K562 (cell line): ENCODE measurements around the gene ARL14EPL. TPM values are rescaled to one million over a fixed set of nuclear protein-coding genes. Genes with fewer than 3 reads are reported as not detected.

Experiments used
- ATAC-seq: fragments of 200-7000 bp; cut with Tn5 transposase; 3 replicates; pipeline ENCODE4 v1.9.1; 2020; ENCODE audit warnings: moderate library complexity
- BruUV-seq: library from RNA; stranded (reverse); fragments of 400-500 nt; replicated peaks from 2 replicates; lab custom pipeline; 2021; lab: Mats Ljungman, UMichigan
- CTCF ChIA-PET: fragments of 300-600 bp; formaldehyde crosslinking; extraction: SDS; loops from one replicate; lab custom pipeline; 2021; ENCODE audit warnings: low intra/inter-chr PET ratio; lab: Yijun Ruan, JAX
- POLR2A ChIA-PET: fragments of 300-600, 350-650 bp; sonication (Branson Sonifier 250); formaldehyde crosslinking; extraction: SDS; loops from one replicate; lab custom pipeline; 2021; ENCODE audit warnings: antibody characterized with exemption, inconsistent platforms; lab: Yijun Ruan, JAX
- DNase-seq, 4 experiments: peaks; one replicate each; pipeline versions ENCODE4 v3.0.0 to v3.0.0-alpha.2; 2011 to 2018; ENCODE audit warnings: low spot score in 3 of 4, mixed read lengths in 3 of 4; ENCODE audit errors: extremely low read depth in 1 of 4
- FAIRE-seq: peaks from 2 replicates; lab custom pipeline; 2011; peaks lifted over from hg19 to GRCh38; lab: Jason Lieb, UNC
- H2AFZ ChIP-seq: 2 replicates; pipeline ENCODE4 v1.6.0; 2011; ENCODE audit warnings: low read depth, low read length, control low read depth, inconsistent platforms
- H3K27ac ChIP-seq: fragments of 200-600 bp; 3 replicates; pipeline ENCODE4 v1.8.0; 2011; ENCODE audit warnings: low read depth, mild to moderate bottlenecking, control low read depth, inconsistent platforms, low read length, moderate library complexity, mixed read lengths; ENCODE audit errors: extremely low read depth
- H3K27me3 ChIP-seq, 2 experiments: fragments of 300-600 bp in 1 of 2; 2 replicates in 1 of 2; 3 replicates in 1 of 2; pipeline versions ENCODE4 v1.6.0 to v1.8.0; 2011; ENCODE audit warnings: inconsistent platforms in 2 of 2, low read length in 2 of 2, mild to moderate bottlenecking in 1 of 2, mixed read lengths in 1 of 2, moderate library complexity in 1 of 2; ENCODE audit not compliant: control insufficient read depth in 2 of 2, insufficient read depth in 2 of 2
- H3K36me3 ChIP-seq: fragments of 300-600 bp; 3 replicates; pipeline ENCODE4 v1.8.0; 2011; ENCODE audit warnings: mild to moderate bottlenecking, low read length, inconsistent platforms; ENCODE audit not compliant: control insufficient read depth, insufficient read depth
- H3K4me1 ChIP-seq, 2 experiments: fragments of 200-600 bp in 1 of 2; replicated peaks in 1 of 2; 2 replicates in 1 of 2; 3 replicates in 1 of 2; pipeline versions ENCODE4 v1.5.1 to v1.8.0; 2011; ENCODE audit warnings: inconsistent platforms in 2 of 2, low read length in 2 of 2, mild to moderate bottlenecking in 1 of 2, mixed read lengths in 1 of 2, moderate library complexity in 1 of 2; ENCODE audit not compliant: control insufficient read depth in 2 of 2, insufficient read depth in 2 of 2
- H3K4me2 ChIP-seq: 2 replicates; pipeline ENCODE4 v1.6.1; 2011; ENCODE audit warnings: low read length, control low read depth, inconsistent platforms, mixed read lengths; ENCODE audit not compliant: insufficient read depth
- H3K4me3 ChIP-seq: fragments of 200-600 bp; sonication (generic), shearing (Covaris generic); 2 replicates; pipeline ENCODE4 v1.5.1; 2016; ENCODE audit warnings: control low read depth, inconsistent platforms
- H3K79me2 ChIP-seq: fragments of 200-600 bp; 3 replicates; pipeline ENCODE4 v1.8.0; 2011; ENCODE audit warnings: low read length, inconsistent platforms; ENCODE audit not compliant: control insufficient read depth, insufficient read depth
- H3K9ac ChIP-seq, 2 experiments: 2 replicates each; pipeline versions ENCODE4 v1.6.0 to v1.6.1; 2011; ENCODE audit warnings: low read depth in 2 of 2, low read length in 2 of 2, control low read depth in 1 of 2, inconsistent platforms in 1 of 2, mild to moderate bottlenecking in 1 of 2, mixed read lengths in 1 of 2; ENCODE audit not compliant: insufficient read depth in 1 of 2
- H3K9me1 ChIP-seq: one replicate; pipeline ENCODE4 v1.6.0; 2011; ENCODE audit warnings: inconsistent platforms, mild to moderate bottlenecking, low read length, moderate library complexity; ENCODE audit not compliant: control insufficient read depth, insufficient read depth
- H3K9me3 ChIP-seq: replicated peaks from 2 replicates; pipeline ENCODE4 v1.5.1; 2011; ENCODE audit warnings: low read depth, low read length, inconsistent platforms; ENCODE audit not compliant: control insufficient read depth, insufficient read depth
- H4K20me1 ChIP-seq: replicated peaks from 2 replicates; pipeline ENCODE4 v1.6.1; 2011; ENCODE audit warnings: low read length, inconsistent platforms, mixed read lengths; ENCODE audit not compliant: control insufficient read depth, insufficient read depth
- GABPB2 ChIP-seq: fragments of 250-450 bp; sonication (Bioruptor Pico); conservative IDR thresholded peaks from 2 replicates; pipeline ENCODE4 v1.5.1; 2021; ENCODE audit warnings: mild to moderate bottlenecking
- HEY1 ChIP-seq: fragments of 250-450 bp; sonication (Bioruptor Pico); IDR thresholded peaks from 2 replicates; pipeline ENCODE4 v1.5.0; 2020; ENCODE audit warnings: mild to moderate bottlenecking, moderate library complexity, borderline replicate concordance
- NCOA1 ChIP-seq: fragments of 450-650 bp; IDR thresholded peaks from 2 replicates; pipeline ENCODE4 v1.6.1; 2016; ENCODE audit warnings: low read depth
- NFRKB ChIP-seq: fragments of 450-650 bp; IDR thresholded peaks from 2 replicates; pipeline ENCODE4 v1.6.1; 2016; ENCODE audit warnings: low read depth
- PURB ChIP-seq: sonication (generic); formaldehyde crosslinking; IDR thresholded peaks from 2 replicates; pipeline ENCODE4 v1.9.0; 2021; ENCODE audit warnings: low read depth, mild to moderate bottlenecking, missing genetic modification reagents
- SMARCA4 ChIP-seq: fragments of 450-650 bp; IDR thresholded peaks from 2 replicates; pipeline ENCODE4 v1.6.1; 2016
- SPI1 ChIP-seq: IDR thresholded peaks from 2 replicates; pipeline ENCODE4 v1.6.1; 2011; ENCODE audit warnings: low read depth, low read length, control low read depth, borderline replicate concordance
- ZNF133 ChIP-seq: fragments of 250-450 bp; sonication (Bioruptor Pico); IDR thresholded peaks from 2 replicates; pipeline ENCODE4 v1.4.0; 2020; ENCODE audit warnings: mild to moderate bottlenecking
- WGBS: fragments of 100-300 bp; shearing (Covaris generic); methylation state at CpG from one replicate; pipeline ENCODE4 v1.1.6; 2016; ENCODE audit warnings: low coverage, mixed read lengths; ENCODE audit not compliant: insufficient coverage; ENCODE audit errors: missing lambda C conversion rate; 5-methylcytosine and 5-hydroxymethylcytosine counted together
- in situ Hi-C: fragments of 300-500 bp; cut with MboI; formaldehyde crosslinking; loops from 4 replicates; pipeline ENCODE4 v1.15.0; 2018; ENCODE audit warnings: inconsistent platforms, mixed read lengths
- intact Hi-C: fragments of 100-400 bp; cut with micrococcal nuclease; formaldehyde crosslinking; loops from 2 replicates; pipeline ENCODE4 v1.14.2; 2022
- polyA plus RNA-seq, 8 experiments: library from polyadenylated mRNA; depleted of rRNA in 4 of 8; stranded (reverse) in 5 of 8; unstranded in 3 of 8; fragments of >200 nt; fragmentation: Nextera tagmentation in 2 of 8; fragmentation: Illumina TruSeq in 1 of 8; extraction: Ambion mirVana in 2 of 8; extraction: Trizol in 1 of 8; gene quantifications; 2 replicates each; pipeline versions ENCODE4 v1.2.1 to v1.2.3, GENCODE V29; 2011 to 2014; ENCODE audit warnings: inconsistent platforms in 1 of 8, missing spikeins in 1 of 8
- total RNA-seq, 7 experiments: library from RNA; depleted of rRNA in 6 of 7; stranded (reverse); fragments of >200 nt in 6 of 7; fragmentation: Illumina TruSeq in 2 of 7; extraction: Trizol in 2 of 7; gene quantifications; 2 replicates each; pipeline versions ENCODE4 v1.2.1 to v1.2.3, GENCODE V29; 2011 to 2021; ENCODE audit warnings: low replicate concordance in 1 of 7
- TF ChIP-seq, protein P1 (sequence below), 2 experiments: IDR thresholded peaks in 1 of 2; conservative IDR thresholded peaks in 1 of 2; 2 replicates each; pipeline ENCODE4 v1.6.1; 2016; ENCODE audit warnings: low read depth in 2 of 2, mild to moderate bottlenecking in 1 of 2, missing compliant biosample characterization in 1 of 2, missing genetic modification characterization in 1 of 2, moderate library complexity in 1 of 2
- TF ChIP-seq, protein P2 (sequence below): IDR thresholded peaks from 2 replicates; pipeline ENCODE4 v1.6.1; 2012; ENCODE audit warnings: low read depth, low read length, improper control_type of control experiment, borderline replicate concordance

ARL14EPL gene
- total and polyA plus RNA-seq, 9 of the 15 experiments (the other 6 are each of a cell fraction or from before 2014, with no cell fraction given) = 0.06 to 0.14 (median 0.08) TPM; not detected in 5

DNA sequence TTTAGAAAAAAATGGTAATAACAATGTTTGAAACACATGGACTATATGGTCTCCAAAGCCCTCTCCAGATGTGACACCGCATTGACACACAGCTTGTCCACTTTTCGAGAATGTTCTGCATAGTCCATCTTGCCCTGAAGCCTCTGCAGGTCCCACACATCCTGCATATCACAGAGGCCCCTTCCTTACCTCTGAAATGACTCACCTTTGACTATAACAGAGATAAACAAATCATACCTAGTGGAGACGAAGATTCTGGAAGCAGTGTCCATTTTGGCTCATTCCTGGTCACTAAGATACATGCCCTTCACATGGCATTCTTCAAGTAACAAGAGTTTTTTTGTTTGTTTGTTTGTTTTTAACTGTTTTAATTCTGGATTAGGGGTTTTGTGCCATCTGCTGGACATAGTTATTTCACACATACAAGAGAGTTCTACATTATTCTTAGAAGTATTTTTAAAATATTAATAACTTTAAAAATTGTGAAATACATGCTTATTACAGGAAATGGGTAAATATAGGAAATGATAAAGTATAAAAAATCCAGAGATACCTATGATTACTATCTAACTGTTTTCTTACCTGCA is 5.1 kb downstream of the ARL14EPL start (continued):
- TF ChIP-seq HEY1 (CRISPR knock-in tag) (no peak), GABPB2 (CRISPR knock-in tag) (no peak)
- TF ChIP-seq, protein P1, sequence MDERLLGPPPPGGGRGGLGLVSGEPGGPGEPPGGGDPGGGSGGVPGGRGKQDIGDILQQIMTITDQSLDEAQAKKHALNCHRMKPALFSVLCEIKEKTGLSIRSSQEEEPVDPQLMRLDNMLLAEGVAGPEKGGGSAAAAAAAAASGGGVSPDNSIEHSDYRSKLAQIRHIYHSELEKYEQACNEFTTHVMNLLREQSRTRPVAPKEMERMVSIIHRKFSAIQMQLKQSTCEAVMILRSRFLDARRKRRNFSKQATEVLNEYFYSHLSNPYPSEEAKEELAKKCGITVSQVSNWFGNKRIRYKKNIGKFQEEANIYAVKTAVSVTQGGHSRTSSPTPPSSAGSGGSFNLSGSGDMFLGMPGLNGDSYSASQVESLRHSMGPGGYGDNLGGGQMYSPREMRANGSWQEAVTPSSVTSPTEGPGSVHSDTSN (CRISPR knock-in tag; IDR thresholded peaks at IDR 0.05; ENCODE audit: low read depth) = no peak
- TF ChIP-seq, protein P1 (tag; conservative IDR thresholded peaks at IDR 0.05; ENCODE audit: low read depth) = no peak

DNA sequence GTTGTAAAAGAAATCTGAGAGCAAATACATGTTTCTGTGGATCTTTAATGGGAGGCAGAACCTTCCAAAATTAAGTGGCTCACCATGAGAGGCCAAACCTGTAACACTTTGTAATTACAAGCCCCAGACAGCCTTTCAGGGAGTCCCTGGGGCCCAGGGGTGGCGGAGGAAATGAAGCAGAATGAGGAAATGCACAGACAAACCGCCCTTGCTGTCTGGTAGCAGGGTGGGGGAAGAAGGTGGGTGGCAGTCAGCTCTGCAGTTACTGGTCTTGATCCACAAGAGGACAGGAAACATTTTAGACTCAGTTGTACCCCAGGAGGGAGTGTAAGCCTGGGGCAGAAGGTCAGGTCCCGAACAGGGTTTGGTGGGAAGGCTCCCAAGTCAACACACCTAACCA is 6.5 kb downstream of the ARL14EPL start:
- Histone ChIP-seq H3K79me2 (no peaks in the 10 kb centered on the region), H3K9me1 (no peaks in the 10 kb centered on the region), H3K4me1 (no peaks in the 10 kb centered on the region), H3K36me3 (no peaks in the 10 kb centered on the region), H3K9ac (no peak overlapping the region), H3K27me3 (peaks cover 0 to 8% of the 10 kb centered on the region in 2 experiments; a peak in 3 of 5 replicates), H2AFZ (no peak overlapping the region), H3K27ac (no peak overlapping the region), H3K4me3 (no peak overlapping the region), H4K20me1 (no peaks in the 10 kb centered on the region), H3K9me3 (no peaks in the 10 kb centered on the region), H3K4me2 (no peak overlapping the region)
- intact Hi-C loops = loop anchor here (10.0 kb wide), 1 partner anchor 204 kb away; no protein-coding TSS in a partner anchor
- CTCF ChIA-PET = no interaction called here
- ATAC-seq (no peak), DNase-seq (no peak), FAIRE-seq (no peak)
- in situ Hi-C loops = no loop called here
- 5% methylated on average over 3 of the region's 3 CpGs for WGBS
- POLR2A ChIA-PET = interaction anchor here (0.7 kb wide), 1 partner anchor 47 kb away, joined by 3 read pairs; no protein-coding TSS in a partner anchor
- BruUV-seq = no TSS peak
- TF ChIP-seq ZNF133 (CRISPR knock-in tag) (no peak), NFRKB (no peak), SMARCA4 (no peak), NCOA1 (no peak), SPI1 (0 out of 2 replicates have a peak, but pooled peaks have one; percentile 10), PURB (CRISPR knock-in tag) (no peak)
- TF ChIP-seq, protein P2, sequence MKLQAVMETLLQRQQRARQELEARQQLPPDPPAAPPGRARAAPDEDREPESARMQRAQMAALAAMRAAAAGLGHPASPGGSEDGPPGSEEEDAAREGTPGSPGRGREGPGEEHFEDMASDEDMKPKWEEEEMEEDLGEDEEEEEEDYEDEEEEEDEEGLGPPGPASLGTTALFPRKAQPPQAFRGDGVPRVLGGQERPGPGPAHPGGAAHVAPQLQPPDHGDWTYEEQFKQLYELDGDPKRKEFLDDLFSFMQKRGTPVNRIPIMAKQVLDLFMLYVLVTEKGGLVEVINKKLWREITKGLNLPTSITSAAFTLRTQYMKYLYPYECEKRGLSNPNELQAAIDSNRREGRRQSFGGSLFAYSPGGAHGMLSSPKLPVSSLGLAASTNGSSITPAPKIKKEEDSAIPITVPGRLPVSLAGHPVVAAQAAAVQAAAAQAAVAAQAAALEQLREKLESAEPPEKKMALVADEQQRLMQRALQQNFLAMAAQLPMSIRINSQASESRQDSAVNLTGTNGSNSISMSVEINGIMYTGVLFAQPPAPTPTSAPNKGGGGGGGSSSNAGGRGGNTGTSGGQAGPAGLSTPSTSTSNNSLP = no peak
